HG02623 (cell line): ENCODE measurements around the gene FCN3.
"Not testable (repeated sequence)": the region's sequence is repeated elsewhere in the genome, so short reads cannot be mapped to it uniquely, and the experiment has no call there.

Experiments
- ATAC-seq: cut with Tn5 transposase; IDR thresholded peaks from one replicate; pipeline ENCODE4 v1.9.1; 2021; ENCODE audit warnings: moderate library complexity; ENCODE audit not compliant: unreplicated experiment

The FCN3 gene

GRCh38 chr1:27374362-27375086 lies at the start of gene FCN3:
FCN3 (minus strand) TSS chr1:27374824; CDS start chr1:27374818, 6 bp downstream.
- no peak for ATAC-seq

- ATAC-seq = no peak
These were observed 49.1 kb upstream of the FCN3 start for GRCh38 chr1:27423709-27424108.

- no peak for ATAC-seq
These were observed 43.9 kb upstream of the FCN3 start for GRCh38 chr1:27418326-27419185.

- ATAC-seq = no peak
These were observed 43.1 kb upstream of the FCN3 start for GRCh38 chr1:27417713-27418112.

GRCh38 chr1:27416387-27417111 lies 41.9 kb upstream of the FCN3 start:
- ATAC-seq = no peak

GRCh38 chr1:27414091-27414490 lies 39.5 kb upstream of the FCN3 start:
- no peak for ATAC-seq

- ATAC-seq = no peak
These were observed 38.4 kb upstream of the FCN3 start for GRCh38 chr1:27413004-27413403.

- ATAC-seq = no peak
These were observed 37.9 kb upstream of the FCN3 start for GRCh38 chr1:27412502-27412901.

- no peak for ATAC-seq
These were observed 36.1 kb upstream of the FCN3 start for GRCh38 chr1:27410709-27411108.

- no peak for ATAC-seq
These were observed 35.0 kb upstream of the FCN3 start for GRCh38 chr1:27409669-27410068.

GRCh38 chr1:27408151-27408550 lies 33.5 kb upstream of the FCN3 start:
- no peak for ATAC-seq

GRCh38 chr1:27406791-27407190 lies 32.2 kb upstream of the FCN3 start:
- not testable (repeated sequence) for ATAC-seq

GRCh38 chr1:27406362-27406680 lies 31.7 kb upstream of the FCN3 start:
- ATAC-seq = no peak

- not testable (repeated sequence) for ATAC-seq
These were observed 31.2 kb upstream of the FCN3 start for GRCh38 chr1:27405598-27406361.

GRCh38 chr1:27405074-27405473 lies 30.4 kb upstream of the FCN3 start:
- ATAC-seq = no peak

- no peak for ATAC-seq
These were observed 29.3 kb upstream of the FCN3 start for GRCh38 chr1:27403931-27404330.

- ATAC-seq = no peak
These were observed 28.6 kb upstream of the FCN3 start for GRCh38 chr1:27403065-27403726.

- ATAC-seq = no peak
These were observed 27.7 kb upstream of the FCN3 start for GRCh38 chr1:27402349-27402754.

- ATAC-seq = no peak
These were observed 26.3 kb upstream of the FCN3 start for GRCh38 chr1:27400963-27401341.
